Adrenal gland (tissue), 12 donors: ENCODE data around the gene CKMT2. TPM values are rescaled to one million over a fixed set of nuclear protein-coding genes. Genes with fewer than 3 reads are reported as not detected.

Experiments used
- DNase-seq, 7 donors: peaks; one replicate each; pipeline ENCODE4 v3.0.0-alpha.2; 2019 to 2020
- H3K27ac ChIP-seq, 5 donors: fragments of 200-600 bp; sonication (generic) in 4 of 5; 1 replicate in 3 of 5; 2 replicates in 2 of 5; pipeline versions ENCODE4 v1.5.1 to v1.8.0; 2016 to 2020; ENCODE audit warnings: mild to moderate bottlenecking in 1 of 5
- H3K27me3 ChIP-seq: fragments of 200-600 bp; 2 replicates; pipeline ENCODE4 v1.8.0; 2021
- H3K36me3 ChIP-seq, 2 donors: fragments of 200-600 bp; replicated peaks in 1 of 2; 1 replicate in 1 of 2; 2 replicates in 1 of 2; pipeline versions ENCODE4 v1.5.1 to v1.8.0; 2018 to 2022
- H3K4me1 ChIP-seq, 2 donors: fragments of 200-600 bp; replicated peaks in 1 of 2; 1 replicate in 1 of 2; 2 replicates in 1 of 2; pipeline versions ENCODE4 v1.5.1 to v1.8.0; 2018 to 2021
- H3K4me3 ChIP-seq, 4 donors: fragments of 200-600 bp; sonication (generic) in 3 of 4; one replicate each; pipeline ENCODE4 v1.5.1; 2016 to 2018
- H3K9me3 ChIP-seq, 3 donors: fragments of 200-600 bp; sonication (generic) in 1 of 3; replicated peaks in 1 of 3; 1 replicate in 2 of 3; 2 replicates in 1 of 3; pipeline versions ENCODE4 v1.5.1 to v1.8.0; 2016 to 2021
- POLR2A ChIP-seq, 2 donors: fragments of 450-650 bp; IDR thresholded peaks; one replicate each; pipeline ENCODE4 v1.6.1; 2017; ENCODE audit warnings: antibody characterized with exemption in 2 of 2, mild to moderate bottlenecking in 2 of 2, moderate library complexity in 1 of 2
- WGBS, 4 donors: extraction: QIAGEN DNeasy Blood & Tissue Kit in 2 of 4; methylation state at CpG; one replicate each; pipeline versions ENCODE4 v1.1.5 to v1.1.7; 2013 to 2017; 5-methylcytosine and 5-hydroxymethylcytosine counted together
- intact Hi-C, 2 donors: fragments of 100-400 bp; cut with DNase I; formaldehyde crosslinking; loops; one replicate each; pipeline versions ENCODE4 v1.14.1 to v1.15.0; 2022 to 2023
- polyA plus RNA-seq, 3 donors: library from polyadenylated mRNA; stranded (reverse); fragments of 200-250 nt in 2 of 3; fragments of 350-450 nt in 1 of 3; fragmentation: Illumina TruSeq in 1 of 3; extraction: RNeasy Lipid Tissue Mini Kit (QIAGEN cat#74804) in 1 of 3; gene quantifications; one replicate each; pipeline ENCODE4 v1.2.3, GENCODE V29; 2013 to 2014
- total RNA-seq, 9 donors: library from RNA; depleted of rRNA in 4 of 9; stranded (reverse); fragments of >200 nt in 4 of 9; fragments of 120-200 nt in 1 of 9; fragmentation: NEBNext Ultra II Directional in 1 of 9; extraction: Animal tissue kit (Norgen Biotek cat#: 25700) in 1 of 9; gene quantifications; one replicate each; pipeline versions ENCODE4 v1.1.0 to v1.2.4, GENCODE V29; 2013 to 2023
- TF ChIP-seq, protein P1 (sequence below), 6 experiments: fragments of 450-650 bp in 4 of 6; fragments of 200-600 bp in 2 of 6; sonication (generic) in 1 of 6; IDR thresholded peaks; 1 replicate in 5 of 6; 2 replicates in 1 of 6; pipeline versions ENCODE4 v1.5.1 to v1.8.0; 2016 to 2021; ENCODE audit warnings: antibody characterized with exemption in 6 of 6, mild to moderate bottlenecking in 2 of 6, moderate library complexity in 1 of 6
- donor health status: healthy with polysubstance abuse.
- donor health status: Bipolar disorder and iron deficiency.
- donor health status: DM: yes; HTN: yes; CAD: no.
- donor health status: DM: no; HTN: no; CAD: no.
- donor health status: DM: no; HTN: no; CAD: no.
- donor health status: DM: yes; HTN: yes; CAD: no.

The CKMT2 gene
- total and polyA plus RNA-seq, 12 donors: 22.5 to 112 (median 49.9) TPM

DNA sequence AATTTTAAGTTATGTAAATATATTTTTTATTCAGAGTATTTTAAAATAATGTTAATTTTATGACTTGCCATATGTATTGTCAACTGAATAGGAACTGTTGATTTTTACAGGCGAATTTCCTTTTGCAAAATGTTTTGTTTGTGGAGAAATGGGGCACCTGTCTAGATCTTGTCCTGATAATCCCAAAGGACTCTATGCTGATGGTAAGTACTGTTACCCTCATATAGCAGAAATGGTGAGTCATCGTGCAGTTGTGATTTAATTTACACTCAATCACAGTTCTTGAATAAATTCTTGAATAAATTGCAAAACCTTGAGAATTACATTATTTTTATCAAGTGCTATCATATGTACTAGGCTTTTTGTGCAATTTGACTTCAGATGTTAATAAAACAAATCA, 75.7 kb downstream of the CKMT2 start:
- TF ChIP-seq, protein P1, sequence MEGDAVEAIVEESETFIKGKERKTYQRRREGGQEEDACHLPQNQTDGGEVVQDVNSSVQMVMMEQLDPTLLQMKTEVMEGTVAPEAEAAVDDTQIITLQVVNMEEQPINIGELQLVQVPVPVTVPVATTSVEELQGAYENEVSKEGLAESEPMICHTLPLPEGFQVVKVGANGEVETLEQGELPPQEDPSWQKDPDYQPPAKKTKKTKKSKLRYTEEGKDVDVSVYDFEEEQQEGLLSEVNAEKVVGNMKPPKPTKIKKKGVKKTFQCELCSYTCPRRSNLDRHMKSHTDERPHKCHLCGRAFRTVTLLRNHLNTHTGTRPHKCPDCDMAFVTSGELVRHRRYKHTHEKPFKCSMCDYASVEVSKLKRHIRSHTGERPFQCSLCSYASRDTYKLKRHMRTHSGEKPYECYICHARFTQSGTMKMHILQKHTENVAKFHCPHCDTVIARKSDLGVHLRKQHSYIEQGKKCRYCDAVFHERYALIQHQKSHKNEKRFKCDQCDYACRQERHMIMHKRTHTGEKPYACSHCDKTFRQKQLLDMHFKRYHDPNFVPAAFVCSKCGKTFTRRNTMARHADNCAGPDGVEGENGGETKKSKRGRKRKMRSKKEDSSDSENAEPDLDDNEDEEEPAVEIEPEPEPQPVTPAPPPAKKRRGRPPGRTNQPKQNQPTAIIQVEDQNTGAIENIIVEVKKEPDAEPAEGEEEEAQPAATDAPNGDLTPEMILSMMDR (IDR thresholded peaks at IDR 0.05): no peak
- no peak for TF ChIP-seq POLR2A (IDR thresholded peaks at IDR 0.05)
- peaks cover 0 to 32% of the 10 kb centered on the region in 2 donors for H3K36me3 ChIP-seq
- H3K4me1 ChIP-seq: peaks cover 0 to 3% of the 10 kb centered on the region in 2 donors
- intact Hi-C loops: no loop called here
- H3K4me3 ChIP-seq: no peak overlapping the region
- H3K9me3 ChIP-seq: no peaks in the 10 kb centered on the region
- DNase-seq: no peak
- H3K27ac ChIP-seq: no peak overlapping the region
- H3K27me3 ChIP-seq: no peaks in the 10 kb centered on the region
- 92 to 96% (median 94%) methylated on average over 2 of the region's 2 CpGs for WGBS, 4 donors

DNA sequence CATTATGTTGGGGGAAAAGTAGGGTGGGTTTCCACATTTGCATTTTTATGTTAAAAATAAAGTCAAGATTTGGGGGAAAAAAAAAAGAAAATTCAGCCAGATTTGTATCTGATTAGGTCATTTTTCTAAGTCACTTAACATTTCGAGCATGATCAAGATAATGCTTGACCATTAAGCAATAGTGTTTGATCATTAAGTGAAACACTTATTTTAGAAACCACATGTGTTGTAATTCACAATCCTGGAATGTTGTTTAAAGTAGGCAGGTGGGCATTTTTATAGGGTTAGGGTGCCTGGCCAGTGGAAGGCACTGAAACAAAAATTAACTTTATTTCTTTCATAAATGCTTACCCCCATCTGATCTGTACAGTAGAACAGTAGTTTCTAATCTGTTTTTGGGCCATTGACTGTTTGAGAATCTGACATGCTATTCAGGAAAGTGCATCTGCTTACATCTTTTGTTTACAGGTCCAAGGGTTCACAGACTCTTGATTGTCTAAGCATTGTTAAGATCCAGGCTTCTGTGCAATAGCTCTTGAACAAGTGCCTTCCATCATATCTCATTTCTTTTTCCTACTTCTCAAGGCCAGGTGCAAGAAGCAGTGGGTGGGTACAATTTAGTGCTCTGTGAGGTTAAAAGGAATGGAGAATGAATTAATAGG, 77.4 kb downstream of the CKMT2 start:
- H3K36me3 ChIP-seq: peaks cover 0 to 25% of the 10 kb centered on the region in 2 donors
- no peaks in the 10 kb centered on the region for H3K4me1 ChIP-seq
- intact Hi-C loops: no loop called here
- WGBS, 4 donors: 62 to 75% (median 70%) methylated on average over 1 of the region's 1 CpG
- H3K9me3 ChIP-seq: no peaks in the 10 kb centered on the region
- no peaks in the 10 kb centered on the region for H3K27me3 ChIP-seq
- no peak for DNase-seq
- TF ChIP-seq, protein P1 (IDR thresholded peaks at IDR 0.05): no peak
- TF ChIP-seq POLR2A (IDR thresholded peaks at IDR 0.05): no peak
- H3K27ac ChIP-seq: no peak overlapping the region
- H3K4me3 ChIP-seq: no peak overlapping the region

GRCh38 chr5:81313278-81313677, 80.2 kb downstream of the CKMT2 start:
- peaks cover 0 to 25% of the 10 kb centered on the region in 2 donors for H3K36me3 ChIP-seq
- TF ChIP-seq, protein P1 (IDR thresholded peaks at IDR 0.05): no peak
- TF ChIP-seq POLR2A (IDR thresholded peaks at IDR 0.05): no peak
- no peaks in the 10 kb centered on the region for H3K4me1 ChIP-seq
- intact Hi-C loops: no loop called here
- no peak overlapping the region for H3K27ac ChIP-seq
- H3K27me3 ChIP-seq: no peaks in the 10 kb centered on the region
- no peak for DNase-seq
- no peaks in the 10 kb centered on the region for H3K9me3 ChIP-seq
- no peak overlapping the region for H3K4me3 ChIP-seq

GRCh38 chr5:81313686-81314085, 80.6 kb downstream of the CKMT2 start:
- TF ChIP-seq, protein P1 (IDR thresholded peaks at IDR 0.05): no peak
- no peak for TF ChIP-seq POLR2A (IDR thresholded peaks at IDR 0.05)

More at GRCh38 chr5:81313686-81314085, 80.6 kb downstream of the CKMT2 start:
- Histone ChIP-seq H3K4me3 (no peak overlapping the region), H3K27ac (no peak overlapping the region), H3K9me3 (no peaks in the 10 kb centered on the region), H3K4me1 (no peaks in the 10 kb centered on the region), H3K36me3 (peaks cover 0 to 25% of the 10 kb centered on the region in 2 donors), H3K27me3 (no peaks in the 10 kb centered on the region)
- intact Hi-C loops: no loop called here
- DNase-seq: no peak
- WGBS, 4 donors: 90 to 100% (median 95%) methylated on average over 3 of the region's 3 CpGs
